Measurements from ENCODE around the gene UCHL3.

DNA sequence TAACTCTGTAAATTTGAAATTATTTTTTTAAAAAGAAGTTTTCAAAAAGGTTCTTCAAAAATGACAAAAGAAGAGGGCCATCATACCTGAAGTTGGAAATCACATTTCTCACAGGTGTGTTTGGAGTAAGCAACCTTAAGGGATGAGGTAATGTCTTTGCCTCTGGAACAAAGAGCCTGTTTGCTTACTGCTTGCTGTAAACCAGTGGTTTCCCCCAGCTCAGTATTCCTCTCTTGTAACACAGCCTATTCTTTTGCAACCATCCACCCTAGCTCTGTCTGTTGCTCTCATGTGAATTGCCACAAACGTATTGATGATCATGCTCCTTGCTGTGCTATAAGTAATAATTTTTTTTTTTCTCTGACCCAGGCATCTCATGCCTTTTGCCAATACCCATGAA, 38.1 kb downstream of the UCHL3 start:
- TF ChIP-seq, protein P1, sequence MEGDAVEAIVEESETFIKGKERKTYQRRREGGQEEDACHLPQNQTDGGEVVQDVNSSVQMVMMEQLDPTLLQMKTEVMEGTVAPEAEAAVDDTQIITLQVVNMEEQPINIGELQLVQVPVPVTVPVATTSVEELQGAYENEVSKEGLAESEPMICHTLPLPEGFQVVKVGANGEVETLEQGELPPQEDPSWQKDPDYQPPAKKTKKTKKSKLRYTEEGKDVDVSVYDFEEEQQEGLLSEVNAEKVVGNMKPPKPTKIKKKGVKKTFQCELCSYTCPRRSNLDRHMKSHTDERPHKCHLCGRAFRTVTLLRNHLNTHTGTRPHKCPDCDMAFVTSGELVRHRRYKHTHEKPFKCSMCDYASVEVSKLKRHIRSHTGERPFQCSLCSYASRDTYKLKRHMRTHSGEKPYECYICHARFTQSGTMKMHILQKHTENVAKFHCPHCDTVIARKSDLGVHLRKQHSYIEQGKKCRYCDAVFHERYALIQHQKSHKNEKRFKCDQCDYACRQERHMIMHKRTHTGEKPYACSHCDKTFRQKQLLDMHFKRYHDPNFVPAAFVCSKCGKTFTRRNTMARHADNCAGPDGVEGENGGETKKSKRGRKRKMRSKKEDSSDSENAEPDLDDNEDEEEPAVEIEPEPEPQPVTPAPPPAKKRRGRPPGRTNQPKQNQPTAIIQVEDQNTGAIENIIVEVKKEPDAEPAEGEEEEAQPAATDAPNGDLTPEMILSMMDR (IDR thresholded peaks at IDR 0.05), result no peak
- TF ChIP-seq POLR2A (IDR thresholded peaks at IDR 0.05), result no peak

Data from lower leg skin (tissue), 3 donors.